Fibroblast of lung (primary cell): ENCODE measurements around the gene FAM13A. TPM values are rescaled to one million over a fixed set of nuclear protein-coding genes. Genes with fewer than 3 reads are reported as not detected.

Experiments
- DNase-seq, 2 donors: peaks; one replicate each; pipeline versions ENCODE4 v3.0.0 to v3.0.0-alpha.2; 2010; ENCODE audit warnings: low read depth in 2 of 2
- H2AFZ ChIP-seq: 2 replicates; pipeline ENCODE4 v1.5.1; 2012; ENCODE audit warnings: low read length, control low read depth, inconsistent platforms
- H3K27ac ChIP-seq: 2 replicates; pipeline ENCODE4 v1.5.1; 2011; ENCODE audit warnings: low read length, control low read depth; ENCODE audit not compliant: insufficient read depth
- H3K27me3 ChIP-seq: 2 replicates; pipeline ENCODE4 v1.5.1; 2011; ENCODE audit warnings: mild to moderate bottlenecking, low read length; ENCODE audit not compliant: control insufficient read depth, insufficient read depth
- H3K36me3 ChIP-seq: 2 replicates; pipeline ENCODE4 v1.5.1; 2011; ENCODE audit warnings: low read length; ENCODE audit not compliant: control insufficient read depth, insufficient read depth
- H3K4me1 ChIP-seq: 2 replicates; pipeline ENCODE4 v1.5.1; 2011; ENCODE audit warnings: low read length; ENCODE audit not compliant: control insufficient read depth, insufficient read depth; ENCODE audit errors: extremely low read depth
- H3K4me2 ChIP-seq: 2 replicates; pipeline ENCODE4 v1.5.1; 2011; ENCODE audit warnings: low read length, control low read depth; ENCODE audit not compliant: insufficient read depth; ENCODE audit errors: extremely low read depth
- H3K4me3 ChIP-seq, 4 experiments: fragments of 200-600 bp in 1 of 4; sonication (generic) in 1 of 4; replicated peaks in 1 of 4; 2 replicates each; pipeline ENCODE4 v1.5.1; 2011 to 2016; ENCODE audit warnings: low read length in 4 of 4, low read depth in 3 of 4, mild to moderate bottlenecking in 3 of 4, control low read depth in 2 of 4, inconsistent platforms in 1 of 4, mixed read lengths in 1 of 4; ENCODE audit not compliant: insufficient read depth in 1 of 4; ENCODE audit errors: control extremely low read depth in 1 of 4
- H3K79me2 ChIP-seq: 2 replicates; pipeline ENCODE4 v1.5.1; 2012; ENCODE audit warnings: mild to moderate bottlenecking, low read length, inconsistent platforms; ENCODE audit not compliant: control insufficient read depth, insufficient read depth
- H3K9ac ChIP-seq: 2 replicates; pipeline ENCODE4 v1.5.1; 2011; ENCODE audit warnings: mild to moderate bottlenecking, low read length, control low read depth; ENCODE audit not compliant: insufficient read depth
- H3K9me3 ChIP-seq: 2 replicates; pipeline ENCODE4 v1.5.1; 2012; ENCODE audit warnings: low read depth, low read length; ENCODE audit not compliant: control insufficient read depth, insufficient read depth
- H4K20me1 ChIP-seq: 2 replicates; pipeline ENCODE4 v1.5.1; 2011; ENCODE audit warnings: low read length; ENCODE audit not compliant: control insufficient read depth, insufficient read depth; ENCODE audit errors: extremely low read depth
- CTCF ChIP-seq, 2 donors: IDR thresholded peaks in 1 of 2; conservative IDR thresholded peaks in 1 of 2; 1 replicate in 1 of 2; 2 replicates in 1 of 2; pipeline ENCODE4 v1.5.1; 2011 to 2012; ENCODE audit warnings: low read length in 2 of 2, control low read depth in 1 of 2, inconsistent platforms in 1 of 2, low read depth in 1 of 2, mild to moderate bottlenecking in 1 of 2
- EZH2 ChIP-seq: IDR thresholded peaks from 2 replicates; pipeline ENCODE4 v1.5.1; 2012; ENCODE audit warnings: low read length, control low read depth, mild to moderate bottlenecking; ENCODE audit errors: missing control alignments
- polyA plus RNA-seq, 2 donors: library from polyadenylated mRNA; depleted of rRNA in 1 of 2; stranded (reverse) in 1 of 2; unstranded in 1 of 2; fragments of >200 nt; gene quantifications; 2 replicates each; pipeline ENCODE4 v1.2.1, GENCODE V29; 2011 to 2012; ENCODE audit warnings: missing spikeins in 1 of 2
- total RNA-seq: library from RNA; depleted of rRNA; stranded (reverse); fragments of >200 nt; gene quantifications from 2 replicates; pipeline ENCODE4 v1.2.1, GENCODE V29; 2014

The FAM13A gene
- total and polyA plus RNA-seq, 2 donors (not counting 1 experiment from before 2014, with no cell fraction given): 14.3 to 23.9 TPM

GRCh38 chr4:88737307-88737941, 319.6 kb downstream of the FAM13A start:
- Histone ChIP-seq H3K27ac (no peak overlapping the region), H4K20me1 (no peaks in the 10 kb centered on the region), H2AFZ (no peak overlapping the region), H3K27me3 (no peaks in the 10 kb centered on the region), H3K36me3 (peaks cover 3% of the 10 kb centered on the region), H3K4me1 (peaks cover 2% of the 10 kb centered on the region), H3K9ac (no peak overlapping the region), H3K4me3 (no peak overlapping the region), H3K79me2 (no peaks in the 10 kb centered on the region), H3K4me2 (no peak overlapping the region), H3K9me3 (no peaks in the 10 kb centered on the region)
- TF ChIP-seq EZH2: no peak
- no peak for TF ChIP-seq CTCF (conservative IDR thresholded peaks at IDR 0.05 in 1 of 2, IDR thresholded peaks at IDR 0.05 in 1 of 2; ENCODE audit: low read depth in 1 of 2, low read length in 2 of 2)
- DNase-seq: peak in 1 of 2 donors; percentile 87

- Histone ChIP-seq H3K9ac (no peak overlapping the region), H2AFZ (no peak overlapping the region), H3K4me3 (no peak overlapping the region), H3K4me1 (peaks cover 2% of the 10 kb centered on the region), H3K79me2 (no peaks in the 10 kb centered on the region), H4K20me1 (no peaks in the 10 kb centered on the region), H3K27ac (no peak overlapping the region), H3K27me3 (no peaks in the 10 kb centered on the region), H3K4me2 (no peak overlapping the region), H3K36me3 (peaks cover 3% of the 10 kb centered on the region), H3K9me3 (no peaks in the 10 kb centered on the region)
- no peak for DNase-seq
- TF ChIP-seq CTCF (conservative IDR thresholded peaks at IDR 0.05 in 1 of 2, IDR thresholded peaks at IDR 0.05 in 1 of 2; ENCODE audit: low read depth in 1 of 2, low read length in 2 of 2): no peak
- TF ChIP-seq EZH2: no peak
These were observed 320.7 kb downstream of the FAM13A start for GRCh38 chr4:88736264-88736663.

GRCh38 chr4:88735564-88735963, 321.4 kb downstream of the FAM13A start:
- TF ChIP-seq CTCF (conservative IDR thresholded peaks at IDR 0.05 in 1 of 2, IDR thresholded peaks at IDR 0.05 in 1 of 2; ENCODE audit: low read depth in 1 of 2, low read length in 2 of 2) (no peak), EZH2 (no peak)
- Histone ChIP-seq H3K4me1 (peaks cover 2% of the 10 kb centered on the region), H3K27ac (no peak overlapping the region), H2AFZ (no peak overlapping the region), H3K9me3 (no peaks in the 10 kb centered on the region), H3K9ac (no peak overlapping the region), H3K79me2 (no peaks in the 10 kb centered on the region), H3K4me2 (no peak overlapping the region), H3K27me3 (no peaks in the 10 kb centered on the region), H3K36me3 (peaks cover 3% of the 10 kb centered on the region), H4K20me1 (no peaks in the 10 kb centered on the region), H3K4me3 (no peak overlapping the region)
- peak; percentile 52 to 63 for DNase-seq
